ENCODE data around the gene WDR27. TPM values are rescaled to one million over a fixed set of nuclear protein-coding genes. Genes with fewer than 3 reads are reported as not detected.
"Not testable (repeated sequence)": the region's sequence is repeated elsewhere in the genome, so short reads cannot be mapped to it uniquely, and the experiment has no call there.

WDR27 gene
- total RNA-seq, 6 donors from 2014 or later: 20.1 to 80.7 (median 40.3) TPM

GRCh38 chr6:169604076-169604475 is 97.8 kb downstream of the WDR27 start:
- Histone ChIP-seq H3K27me3 (no peaks in the 10 kb centered on the region), H3K36me3 (peaks cover 0 to 9% (median 1%) of the 10 kb centered on the region in 4 donors), H3K27ac (no peak overlapping the region), H3K9me3 (peaks cover 0 to 3% (median 0%) of the 10 kb centered on the region in 4 donors), H3K4me1 (no peaks in the 10 kb centered on the region), H3K4me3 (no peak overlapping the region)
- ATAC-seq (ENCODE audit: low FRiP score in 2 of 2): no peak
- TF ChIP-seq POLR2AphosphoS5 (IDR thresholded peaks at IDR 0.05) (no peak), POLR2A (IDR thresholded peaks at IDR 0.05) (no peak), EP300 (IDR thresholded peaks at IDR 0.05) (no peak), CTCF (IDR thresholded peaks at IDR 0.05) (no peak)
- DNase-seq: no peak
- WGBS, 2 donors: 85 to 87% methylated on average over 1 of the region's 1 CpG

GRCh38 chr6:169601129-169601528 is 100.7 kb downstream of the WDR27 start:
- not testable (repeated sequence) for ATAC-seq (ENCODE audit: low FRiP score in 2 of 2); DNase-seq; H3K4me1 ChIP-seq; H3K4me3 ChIP-seq; H3K27ac ChIP-seq; H3K27me3 ChIP-seq; H3K36me3 ChIP-seq; H3K9me3 ChIP-seq
- WGBS, 2 donors: 96 to 97% methylated on average over 1 of the region's 1 CpG

GRCh38 chr6:169592558-169592957 is 109.3 kb downstream of the WDR27 start:
- Histone ChIP-seq H3K9me3 (no peaks in the 10 kb centered on the region), H3K36me3 (no peaks in the 10 kb centered on the region), H3K27me3 (no peaks in the 10 kb centered on the region), H3K4me3 (no peak overlapping the region), H3K27ac (no peak overlapping the region), H3K4me1 (peaks cover 0 to 10% (median 3%) of the 10 kb centered on the region in 4 donors)
- no peak for DNase-seq
- WGBS, 2 donors: 88 to 95% methylated on average over 1 of the region's 1 CpG
- no peak for ATAC-seq (ENCODE audit: low FRiP score in 2 of 2)
- TF ChIP-seq CTCF (IDR thresholded peaks at IDR 0.05) (no peak), POLR2A (IDR thresholded peaks at IDR 0.05) (no peak), EP300 (IDR thresholded peaks at IDR 0.05) (no peak), POLR2AphosphoS5 (IDR thresholded peaks at IDR 0.05) (no peak)

- H3K9me3 ChIP-seq: no peaks in the 10 kb centered on the region
- no peak for TF ChIP-seq POLR2AphosphoS5 (IDR thresholded peaks at IDR 0.05)
- no peak for TF ChIP-seq POLR2A (IDR thresholded peaks at IDR 0.05)
- TF ChIP-seq CTCF (IDR thresholded peaks at IDR 0.05): no peak
- TF ChIP-seq EP300 (IDR thresholded peaks at IDR 0.05): no peak
- ATAC-seq (ENCODE audit: low FRiP score in 2 of 2): no peak
- H3K4me1 ChIP-seq: peaks cover 0 to 10% (median 3%) of the 10 kb centered on the region in 4 donors
- 73 to 95% methylated on average over 4 of the region's 4 CpGs for WGBS, 2 donors
- no peak overlapping the region for H3K4me3 ChIP-seq
- no peak for DNase-seq
- no peak overlapping the region for H3K27ac ChIP-seq
- no peaks in the 10 kb centered on the region for H3K27me3 ChIP-seq
- H3K36me3 ChIP-seq: no peaks in the 10 kb centered on the region
Measured at GRCh38 chr6:169591616-169592015, 110.2 kb downstream of the WDR27 start.

- Histone ChIP-seq H3K27ac (peak overlapping the region in 1 of 4 donors; percentile 24), H3K4me3 (no peak overlapping the region), H3K27me3 (no peaks in the 10 kb centered on the region), H3K36me3 (no peaks in the 10 kb centered on the region), H3K4me1 (peaks cover 0 to 10% (median 3%) of the 10 kb centered on the region in 4 donors), H3K9me3 (no peaks in the 10 kb centered on the region)
- DNase-seq (peak in 1 of 2 donors; percentile 64), ATAC-seq (ENCODE audit: low FRiP score in 2 of 2) (no peak)
- 93 to 95% methylated on average over 10 of the region's 10 CpGs for WGBS, 2 donors
- TF ChIP-seq CTCF (IDR thresholded peaks at IDR 0.05) (no peak), POLR2AphosphoS5 (IDR thresholded peaks at IDR 0.05) (no peak), EP300 (IDR thresholded peaks at IDR 0.05) (no peak), POLR2A (IDR thresholded peaks at IDR 0.05) (no peak)
Measured at GRCh38 chr6:169590376-169590939, 111.4 kb downstream of the WDR27 start.
